HL-60 (cell line): ENCODE results near the gene GLYATL3.

Source experiments
- DNase-seq, 2 experiments: peaks; one replicate each; pipeline ENCODE4 v3.0.0-alpha.2; 2010 to 2020; ENCODE audit warnings: low read depth in 1 of 2, low spot score in 1 of 2
- H3K27ac ChIP-seq: fragments of 250-450 bp; sonication (Bioruptor Pico); replicated peaks from 2 replicates; pipeline ENCODE4 v1.5.1; 2020; ENCODE audit warnings: mild to moderate bottlenecking, moderate library complexity
- H3K27me3 ChIP-seq: fragments of 250-450 bp; sonication (Bioruptor Pico); 2 replicates; pipeline ENCODE4 v1.5.1; 2021; ENCODE audit warnings: mild to moderate bottlenecking, moderate library complexity; ENCODE audit not compliant: insufficient read depth, poor library complexity, severe bottlenecking
- H3K4me3 ChIP-seq: replicated peaks from 2 replicates; pipeline ENCODE4 v1.5.1; 2011; ENCODE audit warnings: mild to moderate bottlenecking, control low read depth, low read length; ENCODE audit not compliant: insufficient read depth
- GABPA ChIP-seq: IDR thresholded peaks from 2 replicates; pipeline ENCODE4 v1.6.1; 2012; ENCODE audit warnings: low read depth
- POLR2AphosphoS5 ChIP-seq: IDR thresholded peaks from 2 replicates; pipeline ENCODE4 v1.6.1; 2012; ENCODE audit warnings: low read depth
- SPI1 ChIP-seq: IDR thresholded peaks from 2 replicates; pipeline ENCODE4 v1.6.1; 2012; ENCODE audit warnings: low read depth, mild to moderate bottlenecking, borderline replicate concordance
- TF ChIP-seq, protein P1 (sequence below): IDR thresholded peaks from 2 replicates; pipeline ENCODE4 v1.6.1; 2012; ENCODE audit warnings: low read depth; ENCODE audit not compliant: insufficient replicate concordance
- TF ChIP-seq, protein P2 (sequence below): IDR thresholded peaks from one replicate; pipeline ENCODE4 v1.5.1; 2011; ENCODE audit warnings: low read length, control low read depth, inconsistent platforms; ENCODE audit not compliant: insufficient read depth

Gene GLYATL3

DNA sequence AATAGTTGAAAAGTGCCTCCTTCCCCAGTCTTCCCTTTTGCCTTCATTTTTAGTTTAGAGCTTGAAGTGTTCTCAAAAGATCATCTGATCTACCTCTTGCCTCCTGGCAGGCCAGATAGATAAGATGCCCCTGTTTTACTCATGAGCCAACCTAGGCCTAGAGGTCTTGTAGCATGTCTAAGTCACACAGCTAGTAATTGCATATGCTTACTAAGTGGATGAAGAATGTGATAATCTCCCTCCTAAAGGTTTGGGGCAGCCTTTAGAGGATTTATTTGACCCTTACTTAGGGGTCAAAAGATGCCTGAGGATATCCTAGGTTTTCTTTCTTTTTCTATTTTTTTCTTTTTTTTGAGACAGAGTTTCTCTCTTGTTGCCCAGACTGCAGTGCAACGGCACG lies 52.9 kb downstream of the GLYATL3 start:
- H3K27me3 ChIP-seq, result peaks cover 12% of the 10 kb centered on the region
- TF ChIP-seq GABPA (no peak), POLR2AphosphoS5 (no peak), SPI1 (no peak)
- TF ChIP-seq, protein P1, sequence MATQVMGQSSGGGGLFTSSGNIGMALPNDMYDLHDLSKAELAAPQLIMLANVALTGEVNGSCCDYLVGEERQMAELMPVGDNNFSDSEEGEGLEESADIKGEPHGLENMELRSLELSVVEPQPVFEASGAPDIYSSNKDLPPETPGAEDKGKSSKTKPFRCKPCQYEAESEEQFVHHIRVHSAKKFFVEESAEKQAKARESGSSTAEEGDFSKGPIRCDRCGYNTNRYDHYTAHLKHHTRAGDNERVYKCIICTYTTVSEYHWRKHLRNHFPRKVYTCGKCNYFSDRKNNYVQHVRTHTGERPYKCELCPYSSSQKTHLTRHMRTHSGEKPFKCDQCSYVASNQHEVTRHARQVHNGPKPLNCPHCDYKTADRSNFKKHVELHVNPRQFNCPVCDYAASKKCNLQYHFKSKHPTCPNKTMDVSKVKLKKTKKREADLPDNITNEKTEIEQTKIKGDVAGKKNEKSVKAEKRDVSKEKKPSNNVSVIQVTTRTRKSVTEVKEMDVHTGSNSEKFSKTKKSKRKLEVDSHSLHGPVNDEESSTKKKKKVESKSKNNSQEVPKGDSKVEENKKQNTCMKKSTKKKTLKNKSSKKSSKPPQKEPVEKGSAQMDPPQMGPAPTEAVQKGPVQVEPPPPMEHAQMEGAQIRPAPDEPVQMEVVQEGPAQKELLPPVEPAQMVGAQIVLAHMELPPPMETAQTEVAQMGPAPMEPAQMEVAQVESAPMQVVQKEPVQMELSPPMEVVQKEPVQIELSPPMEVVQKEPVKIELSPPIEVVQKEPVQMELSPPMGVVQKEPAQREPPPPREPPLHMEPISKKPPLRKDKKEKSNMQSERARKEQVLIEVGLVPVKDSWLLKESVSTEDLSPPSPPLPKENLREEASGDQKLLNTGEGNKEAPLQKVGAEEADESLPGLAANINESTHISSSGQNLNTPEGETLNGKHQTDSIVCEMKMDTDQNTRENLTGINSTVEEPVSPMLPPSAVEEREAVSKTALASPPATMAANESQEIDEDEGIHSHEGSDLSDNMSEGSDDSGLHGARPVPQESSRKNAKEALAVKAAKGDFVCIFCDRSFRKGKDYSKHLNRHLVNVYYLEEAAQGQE, result no peak
- TF ChIP-seq, protein P2, sequence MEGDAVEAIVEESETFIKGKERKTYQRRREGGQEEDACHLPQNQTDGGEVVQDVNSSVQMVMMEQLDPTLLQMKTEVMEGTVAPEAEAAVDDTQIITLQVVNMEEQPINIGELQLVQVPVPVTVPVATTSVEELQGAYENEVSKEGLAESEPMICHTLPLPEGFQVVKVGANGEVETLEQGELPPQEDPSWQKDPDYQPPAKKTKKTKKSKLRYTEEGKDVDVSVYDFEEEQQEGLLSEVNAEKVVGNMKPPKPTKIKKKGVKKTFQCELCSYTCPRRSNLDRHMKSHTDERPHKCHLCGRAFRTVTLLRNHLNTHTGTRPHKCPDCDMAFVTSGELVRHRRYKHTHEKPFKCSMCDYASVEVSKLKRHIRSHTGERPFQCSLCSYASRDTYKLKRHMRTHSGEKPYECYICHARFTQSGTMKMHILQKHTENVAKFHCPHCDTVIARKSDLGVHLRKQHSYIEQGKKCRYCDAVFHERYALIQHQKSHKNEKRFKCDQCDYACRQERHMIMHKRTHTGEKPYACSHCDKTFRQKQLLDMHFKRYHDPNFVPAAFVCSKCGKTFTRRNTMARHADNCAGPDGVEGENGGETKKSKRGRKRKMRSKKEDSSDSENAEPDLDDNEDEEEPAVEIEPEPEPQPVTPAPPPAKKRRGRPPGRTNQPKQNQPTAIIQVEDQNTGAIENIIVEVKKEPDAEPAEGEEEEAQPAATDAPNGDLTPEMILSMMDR, result no peak
- no peak for DNase-seq
- H3K27ac ChIP-seq, result no peak overlapping the region
- no peak overlapping the region for H3K4me3 ChIP-seq

DNA sequence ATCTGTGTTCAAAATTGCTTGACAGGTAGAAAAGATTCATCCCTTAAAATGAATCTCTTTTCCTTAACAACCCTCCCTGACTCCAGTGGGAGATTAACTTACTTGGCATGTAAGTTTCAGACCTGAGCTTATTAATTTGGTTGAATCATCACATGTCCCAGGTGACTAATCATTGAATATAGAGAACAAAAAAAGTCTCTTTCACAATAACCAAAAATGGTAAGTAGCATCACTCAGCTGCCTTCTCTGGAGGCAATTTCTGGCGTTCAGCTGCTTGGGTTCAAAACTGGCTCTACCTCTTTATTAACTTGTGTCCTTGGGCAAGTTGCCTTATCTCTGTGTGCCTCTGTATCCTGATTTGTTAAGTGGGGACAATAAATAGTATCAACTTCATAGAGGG lies 53.7 kb downstream of the GLYATL3 start:
- DNase-seq, result no peak

GRCh38 chr6:49555951-49556350 lies 56.2 kb downstream of the GLYATL3 start:
- Histone ChIP-seq H3K27me3 (peaks cover 3% of the 10 kb centered on the region), H3K4me3 (no peak overlapping the region), H3K27ac (no peak overlapping the region)
- DNase-seq, result no peak
- TF ChIP-seq SPI1 (no peak), GABPA (no peak), POLR2AphosphoS5 (no peak)
- TF ChIP-seq, protein P1, result no peak
- TF ChIP-seq, protein P2, result no peak

More for the DNA sequence above, 53.7 kb downstream of the GLYATL3 start:
- Histone ChIP-seq H3K4me3 (no peak overlapping the region), H3K27ac (no peak overlapping the region), H3K27me3 (peaks cover 12% of the 10 kb centered on the region)
- TF ChIP-seq, protein P1, result no peak
- TF ChIP-seq SPI1 (no peak), POLR2AphosphoS5 (no peak)

GRCh38 chr6:49556429-49556837 lies 56.7 kb downstream of the GLYATL3 start:
- Histone ChIP-seq H3K27ac (no peak overlapping the region), H3K27me3 (no peaks in the 10 kb centered on the region), H3K4me3 (no peak overlapping the region)
- TF ChIP-seq, protein P1, result no peak
- no peak for TF ChIP-seq GABPA
- no peak for DNase-seq
